Thyroid gland (tissue), 4 donors: ENCODE results near the gene ISLR2.

ENCODE experiments used
- CTCF ChIP-seq, 6 experiments: fragments of 200-600 bp in 3 of 6; fragments of 450-650 bp in 3 of 6; sonication (generic) in 3 of 6; IDR thresholded peaks; one replicate each; pipeline ENCODE4 v1.5.1; 2016 to 2019; ENCODE audit warnings: antibody characterized with exemption in 6 of 6, mild to moderate bottlenecking in 2 of 6, inconsistent platforms in 1 of 6, moderate library complexity in 1 of 6
- POLR2A ChIP-seq, 2 donors: fragments of 450-650 bp; IDR thresholded peaks; one replicate each; pipeline ENCODE4 v1.6.1; 2017; ENCODE audit warnings: antibody characterized with exemption in 2 of 2, mild to moderate bottlenecking in 2 of 2, moderate library complexity in 1 of 2

- TF ChIP-seq CTCF (IDR thresholded peaks at IDR 0.05) (no peak), POLR2A (IDR thresholded peaks at IDR 0.05) (no peak)
Observed at GRCh38 chr15:74130849-74131627, 652 bp downstream of the ISLR2 start.
